HCT116 (cell line): ENCODE measurements around the gene B3GNT5. TPM values are rescaled to one million over a fixed set of nuclear protein-coding genes. Genes with fewer than 3 reads are reported as not detected.

ENCODE experiments used
- ATAC-seq: fragments of 200-7000 bp; cut with Tn5 transposase; 2 replicates; pipeline ENCODE4 v1.9.1; 2020; ENCODE audit warnings: mild to moderate bottlenecking, moderate library complexity
- BruUV-seq: library from RNA; stranded (reverse); fragments of 400-500 nt; replicated peaks from 2 replicates; lab custom pipeline; 2021; lab: Mats Ljungman, UMichigan
- CTCF ChIA-PET: fragments of 300-600 bp; sonication (Branson Sonifier 250); formaldehyde crosslinking; loops from one replicate; lab custom pipeline; 2021; ENCODE audit warnings: antibody characterized with exemption; lab: Charles Lee
- POLR2A ChIA-PET: fragments of 300-600, 350-600 bp; sonication (Branson Sonifier 250); formaldehyde crosslinking; loops from one replicate; lab custom pipeline; 2021; ENCODE audit warnings: antibody characterized with exemption; lab: Charles Lee
- RAD21 ChIA-PET, 2 experiments: fragments of 300-600 bp; sonication (Branson Sonifier 250); formaldehyde crosslinking; loops; one replicate each; lab custom pipeline; 2023; ENCODE audit warnings: low total read pairs in 2 of 2; ENCODE audit not compliant: uncharacterized antibody in 2 of 2, unreplicated experiment in 2 of 2, low non-redundant PET in 1 of 2; lab: Charles Lee
- DNase-seq: peaks from one replicate; pipeline ENCODE4 v3.0.0-alpha.2; 2010; ENCODE audit warnings: low read depth, low spot score
- H2AFZ ChIP-seq: fragments of 200-600 bp; shearing (Covaris generic), sonication (generic); 2 replicates; pipeline ENCODE4 v1.6.1; 2017; ENCODE audit warnings: low read depth, mixed run types, mixed read lengths, antibody characterized with exemption, low read length; ENCODE audit not compliant: poor library complexity, severe bottlenecking
- H3K27ac ChIP-seq: 2 replicates; pipeline ENCODE4 v1.5.1; 2012; ENCODE audit warnings: low read depth, low read length
- H3K27me3 ChIP-seq: fragments of 200-600 bp; sonication (generic); 2 replicates; pipeline ENCODE4 v1.6.1; 2016; ENCODE audit warnings: mixed run types, low read length, mixed read lengths; ENCODE audit not compliant: insufficient read depth
- H3K36me3 ChIP-seq, 2 experiments: fragments of 200-500 bp in 1 of 2; fragments of 200-600 bp in 1 of 2; sonication (Bioruptor generic) in 1 of 2; sonication (generic) in 1 of 2; 2 replicates each; pipeline versions ENCODE4 v1.5.1 to v1.6.1; 2014 to 2016; ENCODE audit warnings: low read length in 2 of 2, inconsistent platforms in 1 of 2, mixed read lengths in 1 of 2, mixed run types in 1 of 2; ENCODE audit not compliant: insufficient read depth in 2 of 2, control insufficient read depth in 1 of 2
- H3K4me1 ChIP-seq, 2 experiments: fragments of 200-600 bp in 1 of 2; sonication (generic) in 1 of 2; 2 replicates each; pipeline versions ENCODE4 v1.5.1 to v1.6.1; 2012 to 2017; ENCODE audit warnings: low read length in 2 of 2, inconsistent platforms in 1 of 2, mild to moderate bottlenecking in 1 of 2, mixed read lengths in 1 of 2, mixed run types in 1 of 2, moderate library complexity in 1 of 2; ENCODE audit not compliant: insufficient read depth in 2 of 2, control insufficient read depth in 1 of 2
- H3K4me2 ChIP-seq: fragments of 200-600 bp; sonication (generic); 2 replicates; pipeline ENCODE4 v1.6.1; 2017; ENCODE audit warnings: mixed run types, low read length, mixed read lengths
- H3K4me3 ChIP-seq, 2 experiments: fragments of 200-600 bp in 1 of 2; sonication (generic) in 1 of 2; replicated peaks in 1 of 2; 2 replicates each; pipeline ENCODE4 v1.5.1; 2011 to 2016; ENCODE audit warnings: low read length in 2 of 2, control low read depth in 1 of 2, low read depth in 1 of 2, mild to moderate bottlenecking in 1 of 2, mixed read lengths in 1 of 2, mixed run types in 1 of 2
- H3K79me2 ChIP-seq: fragments of 200-600 bp; sonication (generic); 2 replicates; pipeline ENCODE4 v1.6.1; 2017; ENCODE audit warnings: mild to moderate bottlenecking, mixed run types, low read length, moderate library complexity, mixed read lengths; ENCODE audit not compliant: insufficient read depth
- H3K9ac ChIP-seq: fragments of 200-600 bp; sonication (generic); 2 replicates; pipeline ENCODE4 v1.6.1; 2016; ENCODE audit warnings: low read length, mixed read lengths
- H3K9me2 ChIP-seq: fragments of 200-600 bp; sonication (generic), shearing (Covaris generic); 2 replicates; pipeline ENCODE4 v1.6.1; 2017; ENCODE audit warnings: mixed run types, mild to moderate bottlenecking, moderate library complexity; ENCODE audit not compliant: insufficient read depth
- H3K9me3 ChIP-seq, 2 experiments: fragments of 200-500 bp in 1 of 2; fragments of 200-600 bp in 1 of 2; sonication (Bioruptor generic) in 1 of 2; sonication (generic) in 1 of 2; 2 replicates each; pipeline ENCODE4 v1.6.1; 2014 to 2017; ENCODE audit warnings: low read length in 2 of 2, mixed read lengths in 2 of 2, inconsistent platforms in 1 of 2, low read depth in 1 of 2, mild to moderate bottlenecking in 1 of 2, mixed run types in 1 of 2, moderate library complexity in 1 of 2; ENCODE audit not compliant: control insufficient read depth in 1 of 2, insufficient read depth in 1 of 2
- H4K20me1 ChIP-seq: fragments of 200-600 bp; sonication (generic), shearing (Covaris generic); 2 replicates; pipeline ENCODE4 v1.6.1; 2017; ENCODE audit warnings: mixed run types, mild to moderate bottlenecking, moderate library complexity; ENCODE audit not compliant: insufficient read depth
- ATF3 ChIP-seq: IDR thresholded peaks from 2 replicates; pipeline ENCODE4 v1.6.1; 2012
- YY1 ChIP-seq: IDR thresholded peaks from 2 replicates; pipeline ENCODE4 v1.6.1; 2011; ENCODE audit warnings: low read length, low read depth, moderate library complexity, mild to moderate bottlenecking; ENCODE audit not compliant: insufficient replicate concordance; ENCODE audit errors: extremely low read depth
- ZFX ChIP-seq: fragments of 450-650 bp; IDR thresholded peaks from 2 replicates; pipeline ENCODE4 v1.6.1; 2017
- intact Hi-C: fragments of 100-400 bp; cut with micrococcal nuclease; formaldehyde crosslinking; loops from 2 replicates; pipeline ENCODE4 v1.10.0; 2022
- total RNA-seq: library from RNA; stranded (reverse); gene quantifications from one replicate; pipeline ENCODE4 v1.2.1, GENCODE V29; 2021; ENCODE audit not compliant: unreplicated experiment
- TF ChIP-seq, protein P1 (sequence below): IDR thresholded peaks from 2 replicates; pipeline ENCODE4 v1.6.1; 2012; ENCODE audit warnings: low read depth
- TF ChIP-seq, protein P2 (sequence below): IDR thresholded peaks from 2 replicates; pipeline ENCODE4 v1.6.1; 2011; ENCODE audit warnings: mild to moderate bottlenecking, low read length, moderate library complexity; ENCODE audit not compliant: insufficient replicate concordance; ENCODE audit errors: extremely low read depth

The B3GNT5 gene
- total RNA-seq, 1 experiment from 2014 or later: 25.3 TPM

GRCh38 chr3:183319371-183319770, 66.3 kb downstream of the B3GNT5 start:
- H3K4me3 ChIP-seq: no peak overlapping the region
- no peaks in the 10 kb centered on the region for H3K27me3 ChIP-seq
- H3K36me3 ChIP-seq: no peaks in the 10 kb centered on the region
- H3K27ac ChIP-seq: no peak overlapping the region
- DNase-seq: no peak
- CTCF ChIA-PET: no interaction called here
- RAD21 ChIA-PET: no interaction called here
- no peaks in the 10 kb centered on the region; the same call in 1 of the 2 replicates for H4K20me1 ChIP-seq
- no TSS peak for BruUV-seq
- H3K79me2 ChIP-seq: no peaks in the 10 kb centered on the region
- ATAC-seq: no peak
- no peak overlapping the region for H3K4me2 ChIP-seq
- H3K9me3 ChIP-seq: no peaks in the 10 kb centered on the region
- H3K4me1 ChIP-seq: peaks cover 0 to 14% of the 10 kb centered on the region in 2 experiments; a peak in 3 of 4 replicates
- no peak overlapping the region for H3K9ac ChIP-seq
- no peaks in the 10 kb centered on the region for H3K9me2 ChIP-seq
- no peak overlapping the region for H2AFZ ChIP-seq
- intact Hi-C loops: no loop called here
- no peak for TF ChIP-seq YY1
- TF ChIP-seq ATF3: no peak
- TF ChIP-seq ZFX: no peak
- TF ChIP-seq, protein P1, sequence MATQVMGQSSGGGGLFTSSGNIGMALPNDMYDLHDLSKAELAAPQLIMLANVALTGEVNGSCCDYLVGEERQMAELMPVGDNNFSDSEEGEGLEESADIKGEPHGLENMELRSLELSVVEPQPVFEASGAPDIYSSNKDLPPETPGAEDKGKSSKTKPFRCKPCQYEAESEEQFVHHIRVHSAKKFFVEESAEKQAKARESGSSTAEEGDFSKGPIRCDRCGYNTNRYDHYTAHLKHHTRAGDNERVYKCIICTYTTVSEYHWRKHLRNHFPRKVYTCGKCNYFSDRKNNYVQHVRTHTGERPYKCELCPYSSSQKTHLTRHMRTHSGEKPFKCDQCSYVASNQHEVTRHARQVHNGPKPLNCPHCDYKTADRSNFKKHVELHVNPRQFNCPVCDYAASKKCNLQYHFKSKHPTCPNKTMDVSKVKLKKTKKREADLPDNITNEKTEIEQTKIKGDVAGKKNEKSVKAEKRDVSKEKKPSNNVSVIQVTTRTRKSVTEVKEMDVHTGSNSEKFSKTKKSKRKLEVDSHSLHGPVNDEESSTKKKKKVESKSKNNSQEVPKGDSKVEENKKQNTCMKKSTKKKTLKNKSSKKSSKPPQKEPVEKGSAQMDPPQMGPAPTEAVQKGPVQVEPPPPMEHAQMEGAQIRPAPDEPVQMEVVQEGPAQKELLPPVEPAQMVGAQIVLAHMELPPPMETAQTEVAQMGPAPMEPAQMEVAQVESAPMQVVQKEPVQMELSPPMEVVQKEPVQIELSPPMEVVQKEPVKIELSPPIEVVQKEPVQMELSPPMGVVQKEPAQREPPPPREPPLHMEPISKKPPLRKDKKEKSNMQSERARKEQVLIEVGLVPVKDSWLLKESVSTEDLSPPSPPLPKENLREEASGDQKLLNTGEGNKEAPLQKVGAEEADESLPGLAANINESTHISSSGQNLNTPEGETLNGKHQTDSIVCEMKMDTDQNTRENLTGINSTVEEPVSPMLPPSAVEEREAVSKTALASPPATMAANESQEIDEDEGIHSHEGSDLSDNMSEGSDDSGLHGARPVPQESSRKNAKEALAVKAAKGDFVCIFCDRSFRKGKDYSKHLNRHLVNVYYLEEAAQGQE: no peak
- TF ChIP-seq, protein P2, sequence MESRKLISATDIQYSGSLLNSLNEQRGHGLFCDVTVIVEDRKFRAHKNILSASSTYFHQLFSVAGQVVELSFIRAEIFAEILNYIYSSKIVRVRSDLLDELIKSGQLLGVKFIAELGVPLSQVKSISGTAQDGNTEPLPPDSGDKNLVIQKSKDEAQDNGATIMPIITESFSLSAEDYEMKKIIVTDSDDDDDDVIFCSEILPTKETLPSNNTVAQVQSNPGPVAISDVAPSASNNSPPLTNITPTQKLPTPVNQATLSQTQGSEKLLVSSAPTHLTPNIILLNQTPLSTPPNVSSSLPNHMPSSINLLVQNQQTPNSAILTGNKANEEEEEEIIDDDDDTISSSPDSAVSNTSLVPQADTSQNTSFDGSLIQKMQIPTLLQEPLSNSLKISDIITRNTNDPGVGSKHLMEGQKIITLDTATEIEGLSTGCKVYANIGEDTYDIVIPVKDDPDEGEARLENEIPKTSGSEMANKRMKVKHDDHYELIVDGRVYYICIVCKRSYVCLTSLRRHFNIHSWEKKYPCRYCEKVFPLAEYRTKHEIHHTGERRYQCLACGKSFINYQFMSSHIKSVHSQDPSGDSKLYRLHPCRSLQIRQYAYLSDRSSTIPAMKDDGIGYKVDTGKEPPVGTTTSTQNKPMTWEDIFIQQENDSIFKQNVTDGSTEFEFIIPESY: no peak
- POLR2A ChIA-PET: no interaction called here

Other genes with a start within 250 kb of the B3GNT5 start
- 12.6 TPM for gene MCCC1, start 153.8 kb upstream of the B3GNT5 start, total RNA-seq
- 1.9 TPM for gene LAMP3, start 90.5 kb upstream of the B3GNT5 start, total RNA-seq
- gene MCF2L2, start 175.4 kb downstream of the B3GNT5 start, total RNA-seq: 1.5 TPM